ENCODE measurements around the gene FBXL14.
A peak's percentile ranks its signal among the peaks of the same experiment; 100 is the strongest.

FBXL14 gene

DNA sequence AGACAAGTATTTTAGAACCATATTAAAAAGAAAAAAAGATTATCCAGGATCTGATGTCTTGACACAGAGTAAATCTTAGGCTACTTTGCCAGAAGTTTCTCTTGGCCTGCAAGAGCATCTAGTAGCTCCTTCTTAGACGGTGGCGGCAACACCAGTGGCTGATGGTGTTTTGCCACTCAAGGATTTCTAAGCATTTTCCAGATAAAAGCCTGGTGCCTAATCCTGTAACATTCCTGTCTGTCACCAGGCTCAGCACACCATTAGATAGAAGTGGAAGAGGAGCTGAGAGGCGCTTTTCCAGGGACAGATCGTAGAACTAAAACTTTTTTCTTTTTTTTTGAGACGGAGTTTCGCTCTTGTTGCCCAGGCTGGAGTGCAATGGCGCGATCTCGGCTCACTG lies 48.7 kb upstream of the FBXL14 start:
- ChIA-PET POLR2A (no interaction called here), CTCF (interaction anchor here (0.8 to 3.0 kb wide), 4 partner anchors 9 to 297 kb away, joined by 3 to 24 read pairs (median 6); no protein-coding TSS in a partner anchor)
- H3K4me3 ChIP-seq (ENCODE audit: low read depth, low read length) = no peak overlapping the region
- H3K9me3 ChIP-seq (ENCODE audit: control insufficient read depth, insufficient read depth, low read depth, low read length) = no peaks in the 10 kb centered on the region
- peaks cover 2% of the 10 kb centered on the region; the same call in 1 of the 2 replicates for H3K4me1 ChIP-seq (ENCODE audit: control insufficient read depth, insufficient read depth, low read length)
- peaks cover 0 to 25% of the 10 kb centered on the region in 2 experiments; a peak in 2 of 3 replicates for H3K36me3 ChIP-seq (ENCODE audit: control insufficient read depth in 2 of 2, insufficient read depth in 1 of 2, low read length in 2 of 2)
- H3K27ac ChIP-seq (ENCODE audit: extremely low read depth, low read depth, low read length) = no peak overlapping the region
- TF ChIP-seq ZNF560 (tag by site-specific recombination; IDR thresholded peaks at IDR 0.05; ENCODE audit: borderline replicate concordance) (no peak), PRDM1 (tag by site-specific recombination; IDR thresholded peaks at IDR 0.05) (no peak), ZBTB8A (tag by site-specific recombination; IDR thresholded peaks at IDR 0.05) (no peak), ZNF600 (tag by site-specific recombination; IDR thresholded peaks at IDR 0.05) (no peak), MYNN (tag by site-specific recombination; IDR thresholded peaks at IDR 0.05; ENCODE audit: borderline replicate concordance) (no peak), ZNF626 (tag by site-specific recombination; IDR thresholded peaks at IDR 0.05) (no peak), MZF1 (tag by site-specific recombination; IDR thresholded peaks at IDR 0.05; ENCODE audit: borderline replicate concordance) (no peak), ZNF16 (tag by site-specific recombination; IDR thresholded peaks at IDR 0.05; ENCODE audit: low read depth) (no peak), ZNF596 (tag by site-specific recombination; IDR thresholded peaks at IDR 0.05) (no peak)
- TF ChIP-seq, protein P1, sequence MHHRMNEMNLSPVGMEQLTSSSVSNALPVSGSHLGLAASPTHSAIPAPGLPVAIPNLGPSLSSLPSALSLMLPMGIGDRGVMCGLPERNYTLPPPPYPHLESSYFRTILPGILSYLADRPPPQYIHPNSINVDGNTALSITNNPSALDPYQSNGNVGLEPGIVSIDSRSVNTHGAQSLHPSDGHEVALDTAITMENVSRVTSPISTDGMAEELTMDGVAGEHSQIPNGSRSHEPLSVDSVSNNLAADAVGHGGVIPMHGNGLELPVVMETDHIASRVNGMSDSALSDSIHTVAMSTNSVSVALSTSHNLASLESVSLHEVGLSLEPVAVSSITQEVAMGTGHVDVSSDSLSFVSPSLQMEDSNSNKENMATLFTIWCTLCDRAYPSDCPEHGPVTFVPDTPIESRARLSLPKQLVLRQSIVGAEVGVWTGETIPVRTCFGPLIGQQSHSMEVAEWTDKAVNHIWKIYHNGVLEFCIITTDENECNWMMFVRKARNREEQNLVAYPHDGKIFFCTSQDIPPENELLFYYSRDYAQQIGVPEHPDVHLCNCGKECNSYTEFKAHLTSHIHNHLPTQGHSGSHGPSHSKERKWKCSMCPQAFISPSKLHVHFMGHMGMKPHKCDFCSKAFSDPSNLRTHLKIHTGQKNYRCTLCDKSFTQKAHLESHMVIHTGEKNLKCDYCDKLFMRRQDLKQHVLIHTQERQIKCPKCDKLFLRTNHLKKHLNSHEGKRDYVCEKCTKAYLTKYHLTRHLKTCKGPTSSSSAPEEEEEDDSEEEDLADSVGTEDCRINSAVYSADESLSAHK (tag by site-specific recombination; IDR thresholded peaks at IDR 0.05) = no peak
- TF ChIP-seq, protein P2, sequence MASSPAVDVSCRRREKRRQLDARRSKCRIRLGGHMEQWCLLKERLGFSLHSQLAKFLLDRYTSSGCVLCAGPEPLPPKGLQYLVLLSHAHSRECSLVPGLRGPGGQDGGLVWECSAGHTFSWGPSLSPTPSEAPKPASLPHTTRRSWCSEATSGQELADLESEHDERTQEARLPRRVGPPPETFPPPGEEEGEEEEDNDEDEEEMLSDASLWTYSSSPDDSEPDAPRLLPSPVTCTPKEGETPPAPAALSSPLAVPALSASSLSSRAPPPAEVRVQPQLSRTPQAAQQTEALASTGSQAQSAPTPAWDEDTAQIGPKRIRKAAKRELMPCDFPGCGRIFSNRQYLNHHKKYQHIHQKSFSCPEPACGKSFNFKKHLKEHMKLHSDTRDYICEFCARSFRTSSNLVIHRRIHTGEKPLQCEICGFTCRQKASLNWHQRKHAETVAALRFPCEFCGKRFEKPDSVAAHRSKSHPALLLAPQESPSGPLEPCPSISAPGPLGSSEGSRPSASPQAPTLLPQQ (tag by site-specific recombination; IDR thresholded peaks at IDR 0.05) = no peak

DNA sequence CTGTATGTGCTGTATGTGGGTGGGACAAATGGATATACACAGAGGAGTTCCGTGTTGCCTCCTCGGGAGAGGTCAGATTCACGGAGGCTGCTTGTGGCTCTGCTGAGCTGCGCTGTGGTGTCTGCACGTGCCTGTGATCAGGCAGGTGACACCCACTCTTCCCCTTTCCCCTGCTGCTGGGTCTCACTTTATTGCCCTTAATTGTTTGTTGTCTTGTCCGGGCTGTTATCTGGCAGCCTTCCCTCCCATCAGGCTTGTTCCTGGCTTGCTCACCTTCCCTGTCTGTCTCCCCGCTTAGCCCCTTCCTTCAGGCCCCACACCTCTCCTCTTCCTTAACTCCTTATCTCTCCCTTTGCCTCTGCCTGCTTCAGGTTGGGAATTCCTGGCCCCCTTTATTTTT lies 48.1 kb upstream of the FBXL14 start:
- Histone ChIP-seq H3K4me3 (ENCODE audit: low read depth, low read length) (no peak overlapping the region), H3K4me1 (ENCODE audit: control insufficient read depth, insufficient read depth, low read length) (peaks cover 2% of the 10 kb centered on the region; the same call in 1 of the 2 replicates), H3K27ac (ENCODE audit: extremely low read depth, low read depth, low read length) (no peak overlapping the region), H3K9me3 (ENCODE audit: control insufficient read depth, insufficient read depth, low read depth, low read length) (no peaks in the 10 kb centered on the region), H3K36me3 (ENCODE audit: control insufficient read depth in 2 of 2, insufficient read depth in 1 of 2, low read length in 2 of 2) (peaks cover 0 to 25% of the 10 kb centered on the region in 2 experiments; a peak in 1 of 3 replicates)
- TF ChIP-seq EGR2 (tag by site-specific recombination; IDR thresholded peaks at IDR 0.05; ENCODE audit: low read depth) = peak; percentile 29; the same call in 1 of the 2 replicates
- TF ChIP-seq ZNF426 (tag by site-specific recombination; IDR thresholded peaks at IDR 0.05) = no peak
- ChIA-PET CTCF (interaction anchor here (1.5 to 3.0 kb wide), 2 partner anchors 8 to 148 kb away, joined by 7 to 24 read pairs; no protein-coding TSS in a partner anchor), POLR2A (no interaction called here)

DNA sequence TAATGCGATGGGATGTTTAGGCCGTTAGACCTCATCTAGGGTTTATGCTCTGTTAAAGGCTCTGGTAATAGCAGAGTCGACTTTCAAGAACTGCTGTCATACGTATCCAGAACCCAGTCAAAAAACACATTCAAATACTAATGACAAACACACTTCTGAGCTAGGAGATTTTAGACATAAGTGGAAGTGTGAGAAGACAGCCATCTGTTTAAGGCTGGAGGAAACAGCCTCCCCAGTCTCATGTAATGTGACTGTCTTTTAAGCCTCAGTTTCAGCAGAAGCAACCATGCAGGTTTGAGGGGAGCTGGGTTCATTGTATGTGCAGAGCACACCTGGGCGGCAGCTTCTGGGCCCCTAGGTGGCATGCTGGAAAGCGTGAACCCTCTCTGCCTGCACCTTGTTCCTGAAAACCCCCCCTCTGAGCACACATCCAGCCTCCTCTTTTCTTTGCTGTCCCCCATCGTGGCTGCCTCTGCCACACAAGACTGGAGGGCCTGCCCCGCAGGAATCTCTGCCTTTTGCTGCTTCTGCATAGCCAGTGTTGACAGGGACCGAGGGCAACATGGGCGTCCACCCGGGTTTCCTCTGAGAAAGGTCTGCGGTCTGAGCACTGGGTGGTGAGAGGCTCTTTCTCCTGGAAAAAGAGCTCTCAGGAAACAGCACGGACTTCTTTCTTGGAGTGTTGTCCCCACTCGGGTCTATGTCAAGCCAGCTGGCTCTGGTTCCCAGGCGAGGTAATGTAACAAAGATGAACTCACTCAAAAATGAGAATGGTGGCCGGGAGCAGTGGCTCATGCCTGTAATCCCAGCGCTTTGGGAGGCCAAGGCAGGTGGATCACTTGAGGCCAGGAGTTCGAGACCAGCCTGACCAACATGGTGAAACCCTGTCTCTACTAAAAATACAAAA lies 46.2 kb upstream of the FBXL14 start:
- no peak for TF ChIP-seq YY2 (tag by site-specific recombination; IDR thresholded peaks at IDR 0.05)
- TF ChIP-seq ZFP3 (tag by site-specific recombination; IDR thresholded peaks at IDR 0.05; ENCODE audit: low read depth) = no peak
- no peak for TF ChIP-seq ZNF843 (tag by site-specific recombination; IDR thresholded peaks at IDR 0.05)
- TF ChIP-seq ZNF214 (tag by site-specific recombination; IDR thresholded peaks at IDR 0.05; ENCODE audit: borderline replicate concordance) = no peak
- no peak for TF ChIP-seq ZNF529 (tag by site-specific recombination; IDR thresholded peaks at IDR 0.05; ENCODE audit: insufficient replicate concordance)
- TF ChIP-seq ZFP41 (tag by site-specific recombination; IDR thresholded peaks at IDR 0.05; ENCODE audit: borderline replicate concordance) = no peak
- no peak overlapping the region for H3K27ac ChIP-seq (ENCODE audit: extremely low read depth, low read depth, low read length)
- no peaks in the 10 kb centered on the region for H3K9me3 ChIP-seq (ENCODE audit: control insufficient read depth, insufficient read depth, low read depth, low read length)
- POLR2A ChIA-PET = no interaction called here
- H3K4me1 ChIP-seq (ENCODE audit: control insufficient read depth, insufficient read depth, low read length) = peaks cover 2% of the 10 kb centered on the region; the same call in 1 of the 2 replicates
- CTCF ChIA-PET = interaction anchor here (0.6 to 1.2 kb wide), 4 partner anchors 13 to 301 kb away, joined by 3 read pairs; no protein-coding TSS in a partner anchor
- peaks cover 0 to 9% of the 10 kb centered on the region in 2 experiments; a peak in 2 of 3 replicates for H3K36me3 ChIP-seq (ENCODE audit: control insufficient read depth in 2 of 2, insufficient read depth in 1 of 2, low read length in 2 of 2)
- H3K4me3 ChIP-seq (ENCODE audit: low read depth, low read length) = no peak overlapping the region
